GM21737 (cell line): ENCODE data around the gene AHI1.
"Not testable (repeated sequence)": the region's sequence is repeated elsewhere in the genome, so short reads cannot be mapped to it uniquely, and the experiment has no call there.

Experiments
- ATAC-seq: cut with Tn5 transposase; IDR thresholded peaks from one replicate; pipeline ENCODE4 v1.9.1; 2021; ENCODE audit warnings: mild to moderate bottlenecking, moderate library complexity; ENCODE audit not compliant: unreplicated experiment

The AHI1 gene

GRCh38 chr6:135270676-135271536 lies 226.6 kb downstream of the AHI1 start:
- no peak for ATAC-seq

- no peak for ATAC-seq
These were observed 228.1 kb downstream of the AHI1 start for GRCh38 chr6:135269481-135269891.

- ATAC-seq: no peak
These were observed 228.8 kb downstream of the AHI1 start for GRCh38 chr6:135268740-135269139.

- no peak for ATAC-seq
These were observed 229.3 kb downstream of the AHI1 start for GRCh38 chr6:135268263-135268662.

- ATAC-seq: no peak
These were observed 230.5 kb downstream of the AHI1 start for GRCh38 chr6:135267085-135267484.

- no peak for ATAC-seq
These were observed 230.9 kb downstream of the AHI1 start for GRCh38 chr6:135266675-135267074.

- ATAC-seq: no peak
These were observed 232.3 kb downstream of the AHI1 start for GRCh38 chr6:135265278-135265677.

- no peak for ATAC-seq
These were observed 235.4 kb downstream of the AHI1 start for GRCh38 chr6:135261872-135262725.

GRCh38 chr6:135260612-135261011 lies 236.9 kb downstream of the AHI1 start:
- no peak for ATAC-seq

- ATAC-seq: no peak
These were observed 238.6 kb downstream of the AHI1 start for GRCh38 chr6:135258970-135259369.

GRCh38 chr6:135257631-135258405 lies 239.7 kb downstream of the AHI1 start:
- no peak for ATAC-seq

GRCh38 chr6:135256866-135257265 lies 240.7 kb downstream of the AHI1 start:
- ATAC-seq: no peak

GRCh38 chr6:135254471-135254870 lies 243.1 kb downstream of the AHI1 start:
- no peak for ATAC-seq

GRCh38 chr6:135251498-135252441 lies 245.8 kb downstream of the AHI1 start:
- ATAC-seq: no peak

GRCh38 chr6:135250751-135251497 lies 246.6 kb downstream of the AHI1 start:
- no peak for ATAC-seq

GRCh38 chr6:135250234-135250633 lies 247.3 kb downstream of the AHI1 start:
- ATAC-seq: no peak

- not testable (repeated sequence) for ATAC-seq
These were observed 251.0 kb downstream of the AHI1 start for GRCh38 chr6:135246412-135247012.

GRCh38 chr6:135244805-135245204 lies 252.7 kb downstream of the AHI1 start:
- ATAC-seq: no peak
